Fibroblast of lung (primary cell): ENCODE measurements around the gene VPS37C. TPM values are rescaled to one million over a fixed set of nuclear protein-coding genes. Genes with fewer than 3 reads are reported as not detected.

Experiments used
- DNase-seq, 2 donors: peaks; one replicate each; pipeline versions ENCODE4 v3.0.0 to v3.0.0-alpha.2; 2010; ENCODE audit warnings: low read depth in 2 of 2
- H2AFZ ChIP-seq: 2 replicates; pipeline ENCODE4 v1.5.1; 2012; ENCODE audit warnings: low read length, control low read depth, inconsistent platforms
- H3K27ac ChIP-seq: 2 replicates; pipeline ENCODE4 v1.5.1; 2011; ENCODE audit warnings: low read length, control low read depth; ENCODE audit not compliant: insufficient read depth
- H3K27me3 ChIP-seq: 2 replicates; pipeline ENCODE4 v1.5.1; 2011; ENCODE audit warnings: mild to moderate bottlenecking, low read length; ENCODE audit not compliant: control insufficient read depth, insufficient read depth
- H3K36me3 ChIP-seq: 2 replicates; pipeline ENCODE4 v1.5.1; 2011; ENCODE audit warnings: low read length; ENCODE audit not compliant: control insufficient read depth, insufficient read depth
- H3K4me1 ChIP-seq: 2 replicates; pipeline ENCODE4 v1.5.1; 2011; ENCODE audit warnings: low read length; ENCODE audit not compliant: control insufficient read depth, insufficient read depth; ENCODE audit errors: extremely low read depth
- H3K4me2 ChIP-seq: 2 replicates; pipeline ENCODE4 v1.5.1; 2011; ENCODE audit warnings: low read length, control low read depth; ENCODE audit not compliant: insufficient read depth; ENCODE audit errors: extremely low read depth
- H3K4me3 ChIP-seq, 4 experiments: fragments of 200-600 bp in 1 of 4; sonication (generic) in 1 of 4; replicated peaks in 1 of 4; 2 replicates each; pipeline ENCODE4 v1.5.1; 2011 to 2016; ENCODE audit warnings: low read length in 4 of 4, low read depth in 3 of 4, mild to moderate bottlenecking in 3 of 4, control low read depth in 2 of 4, inconsistent platforms in 1 of 4, mixed read lengths in 1 of 4; ENCODE audit not compliant: insufficient read depth in 1 of 4; ENCODE audit errors: control extremely low read depth in 1 of 4
- H3K79me2 ChIP-seq: 2 replicates; pipeline ENCODE4 v1.5.1; 2012; ENCODE audit warnings: mild to moderate bottlenecking, low read length, inconsistent platforms; ENCODE audit not compliant: control insufficient read depth, insufficient read depth
- H3K9ac ChIP-seq: 2 replicates; pipeline ENCODE4 v1.5.1; 2011; ENCODE audit warnings: mild to moderate bottlenecking, low read length, control low read depth; ENCODE audit not compliant: insufficient read depth
- H3K9me3 ChIP-seq: 2 replicates; pipeline ENCODE4 v1.5.1; 2012; ENCODE audit warnings: low read depth, low read length; ENCODE audit not compliant: control insufficient read depth, insufficient read depth
- H4K20me1 ChIP-seq: 2 replicates; pipeline ENCODE4 v1.5.1; 2011; ENCODE audit warnings: low read length; ENCODE audit not compliant: control insufficient read depth, insufficient read depth; ENCODE audit errors: extremely low read depth
- CTCF ChIP-seq, 2 donors: IDR thresholded peaks in 1 of 2; conservative IDR thresholded peaks in 1 of 2; 1 replicate in 1 of 2; 2 replicates in 1 of 2; pipeline ENCODE4 v1.5.1; 2011 to 2012; ENCODE audit warnings: low read length in 2 of 2, control low read depth in 1 of 2, inconsistent platforms in 1 of 2, low read depth in 1 of 2, mild to moderate bottlenecking in 1 of 2
- EZH2 ChIP-seq: IDR thresholded peaks from 2 replicates; pipeline ENCODE4 v1.5.1; 2012; ENCODE audit warnings: low read length, control low read depth, mild to moderate bottlenecking; ENCODE audit errors: missing control alignments
- polyA plus RNA-seq, 2 donors: library from polyadenylated mRNA; depleted of rRNA in 1 of 2; stranded (reverse) in 1 of 2; unstranded in 1 of 2; fragments of >200 nt; gene quantifications; 2 replicates each; pipeline ENCODE4 v1.2.1, GENCODE V29; 2011 to 2012; ENCODE audit warnings: missing spikeins in 1 of 2
- total RNA-seq: library from RNA; depleted of rRNA; stranded (reverse); fragments of >200 nt; gene quantifications from 2 replicates; pipeline ENCODE4 v1.2.1, GENCODE V29; 2014

The VPS37C gene
- total and polyA plus RNA-seq, 2 donors (not counting 1 experiment from before 2014, with no cell fraction given) = 7.6 to 9.9 TPM

- H3K4me1 ChIP-seq = no peaks in the 10 kb centered on the region
- TF ChIP-seq EZH2 (no peak), CTCF (conservative IDR thresholded peaks at IDR 0.05 in 1 of 2, IDR thresholded peaks at IDR 0.05 in 1 of 2; ENCODE audit: low read depth in 1 of 2, low read length in 2 of 2) (peak; percentile 98)
- H3K27me3 ChIP-seq = no peaks in the 10 kb centered on the region
- no peaks in the 10 kb centered on the region for H3K79me2 ChIP-seq
- H3K27ac ChIP-seq = no peak overlapping the region
- H3K9me3 ChIP-seq = no peaks in the 10 kb centered on the region
- H2AFZ ChIP-seq = no peak overlapping the region
- H3K4me2 ChIP-seq = no peak overlapping the region
- DNase-seq = peak; percentile 65 to 81
- no peaks in the 10 kb centered on the region for H4K20me1 ChIP-seq
- no peak overlapping the region for H3K4me3 ChIP-seq
- no peaks in the 10 kb centered on the region for H3K36me3 ChIP-seq
- H3K9ac ChIP-seq = no peak overlapping the region
These were observed 26.4 kb upstream of the VPS37C start for GRCh38 chr11:61187505-61188130.

- H3K27me3 ChIP-seq = no peaks in the 10 kb centered on the region
- H3K9me3 ChIP-seq = no peaks in the 10 kb centered on the region
- no peak overlapping the region for H3K27ac ChIP-seq
- no peaks in the 10 kb centered on the region for H3K4me1 ChIP-seq
- H4K20me1 ChIP-seq = no peaks in the 10 kb centered on the region
- H3K4me2 ChIP-seq = no peak overlapping the region
- no peak overlapping the region for H3K4me3 ChIP-seq
- no peak overlapping the region for H3K9ac ChIP-seq
- no peaks in the 10 kb centered on the region for H3K79me2 ChIP-seq
- H3K36me3 ChIP-seq = no peaks in the 10 kb centered on the region
- no peak overlapping the region for H2AFZ ChIP-seq
- TF ChIP-seq CTCF (conservative IDR thresholded peaks at IDR 0.05 in 1 of 2, IDR thresholded peaks at IDR 0.05 in 1 of 2; ENCODE audit: low read depth in 1 of 2, low read length in 2 of 2) = no peak
- TF ChIP-seq EZH2 = no peak
- DNase-seq = no peak
These were observed 25.3 kb upstream of the VPS37C start for GRCh38 chr11:61186504-61186903.

- H3K36me3 ChIP-seq = no peaks in the 10 kb centered on the region
- DNase-seq = no peak
- no peaks in the 10 kb centered on the region for H3K9me3 ChIP-seq
- no peak overlapping the region for H3K4me3 ChIP-seq
- peak in 1 of 2 donors; percentile 15 for TF ChIP-seq CTCF (conservative IDR thresholded peaks at IDR 0.05 in 1 of 2, IDR thresholded peaks at IDR 0.05 in 1 of 2; ENCODE audit: low read depth in 1 of 2, low read length in 2 of 2)
- TF ChIP-seq EZH2 = no peak
- H3K4me1 ChIP-seq = no peaks in the 10 kb centered on the region
- H2AFZ ChIP-seq = no peak overlapping the region
- H3K4me2 ChIP-seq = no peak overlapping the region
- no peaks in the 10 kb centered on the region for H3K79me2 ChIP-seq
- H4K20me1 ChIP-seq = no peaks in the 10 kb centered on the region
- H3K9ac ChIP-seq = no peak overlapping the region
- no peak overlapping the region for H3K27ac ChIP-seq
- H3K27me3 ChIP-seq = no peaks in the 10 kb centered on the region
These were observed 22.4 kb upstream of the VPS37C start for GRCh38 chr11:61183645-61184044.
